Measurements from ENCODE around the gene HAP1.
"Not testable (repeated sequence)": the region's sequence is repeated elsewhere in the genome, so short reads cannot be mapped to it uniquely, and the experiment has no call there.

The HAP1 gene

DNA sequence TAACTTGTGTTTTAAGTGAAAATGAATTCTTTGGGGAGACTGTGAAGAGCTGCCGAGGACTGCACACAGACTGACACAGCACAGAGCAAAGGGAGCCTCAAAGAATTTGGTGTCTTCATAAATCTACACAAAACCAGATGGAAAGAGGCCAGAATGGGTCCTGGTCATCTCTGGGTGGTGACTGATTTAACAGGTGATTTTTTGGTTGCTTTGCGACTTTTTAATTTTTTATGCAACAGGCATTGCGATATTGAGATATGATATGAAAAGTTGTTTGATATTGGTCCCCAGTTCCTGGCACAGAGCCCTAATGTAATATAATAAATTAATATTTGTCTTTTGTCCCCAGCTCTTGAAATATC lies 58.4 kb downstream of the HAP1 start:
- in situ Hi-C loops (cut with MboI; ENCODE audit: low sequenced_read_pairs, unreplicated experiment) = no loop called here
- no peak for DNase-seq (ENCODE audit: low spot score)
- TF ChIP-seq, protein P1, sequence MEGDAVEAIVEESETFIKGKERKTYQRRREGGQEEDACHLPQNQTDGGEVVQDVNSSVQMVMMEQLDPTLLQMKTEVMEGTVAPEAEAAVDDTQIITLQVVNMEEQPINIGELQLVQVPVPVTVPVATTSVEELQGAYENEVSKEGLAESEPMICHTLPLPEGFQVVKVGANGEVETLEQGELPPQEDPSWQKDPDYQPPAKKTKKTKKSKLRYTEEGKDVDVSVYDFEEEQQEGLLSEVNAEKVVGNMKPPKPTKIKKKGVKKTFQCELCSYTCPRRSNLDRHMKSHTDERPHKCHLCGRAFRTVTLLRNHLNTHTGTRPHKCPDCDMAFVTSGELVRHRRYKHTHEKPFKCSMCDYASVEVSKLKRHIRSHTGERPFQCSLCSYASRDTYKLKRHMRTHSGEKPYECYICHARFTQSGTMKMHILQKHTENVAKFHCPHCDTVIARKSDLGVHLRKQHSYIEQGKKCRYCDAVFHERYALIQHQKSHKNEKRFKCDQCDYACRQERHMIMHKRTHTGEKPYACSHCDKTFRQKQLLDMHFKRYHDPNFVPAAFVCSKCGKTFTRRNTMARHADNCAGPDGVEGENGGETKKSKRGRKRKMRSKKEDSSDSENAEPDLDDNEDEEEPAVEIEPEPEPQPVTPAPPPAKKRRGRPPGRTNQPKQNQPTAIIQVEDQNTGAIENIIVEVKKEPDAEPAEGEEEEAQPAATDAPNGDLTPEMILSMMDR (IDR thresholded peaks at IDR 0.05; ENCODE audit: borderline replicate concordance, control extremely low read depth, extremely low read depth, insufficient read depth, missing control alignments) = no peak

DNA sequence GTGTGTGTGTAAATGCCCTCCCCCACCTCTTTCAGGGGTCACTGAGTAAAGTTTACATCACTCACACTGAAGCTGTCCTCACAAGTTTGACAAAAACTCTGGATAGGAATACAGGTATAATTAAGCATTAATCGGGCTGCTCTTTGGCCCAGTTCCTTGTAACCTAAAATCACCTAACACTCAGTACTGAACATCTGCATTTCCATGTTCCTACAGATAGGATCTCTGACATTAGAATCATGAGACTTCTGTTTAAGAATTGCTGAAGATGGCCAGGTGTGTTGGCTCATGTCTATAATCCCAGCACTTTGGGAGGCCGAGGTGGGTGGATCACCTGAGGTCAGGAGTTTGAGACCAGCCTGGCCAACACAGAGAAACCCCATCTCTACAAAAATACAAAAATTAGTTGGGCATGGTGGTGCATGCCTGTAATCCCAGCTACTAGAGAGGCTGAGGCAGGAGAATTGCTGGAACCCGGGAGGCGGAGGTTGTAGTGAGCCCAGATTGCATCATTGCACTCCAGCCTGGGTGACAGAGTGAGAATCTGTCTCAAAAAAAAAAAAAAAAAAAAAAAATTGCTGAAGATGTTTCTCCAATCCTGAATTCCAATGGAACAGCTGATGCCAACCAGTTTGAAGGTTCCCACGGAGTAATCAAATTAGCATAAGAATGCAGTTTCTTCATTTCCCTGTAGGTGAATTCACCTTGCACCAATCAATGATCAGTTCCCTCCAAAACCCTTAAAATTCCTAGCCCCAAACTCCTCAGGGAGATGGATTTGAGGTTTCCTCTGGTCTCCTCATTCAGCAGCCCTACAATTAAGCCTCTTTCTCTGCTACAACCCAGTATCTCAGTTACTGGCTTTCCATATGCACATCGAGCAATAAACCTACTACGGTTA lies 59.0 kb downstream of the HAP1 start:
- in situ Hi-C loops (cut with MboI; ENCODE audit: low sequenced_read_pairs, unreplicated experiment); DNase-seq (ENCODE audit: low spot score): not testable (repeated sequence)
